ENCODE results near the gene SHPK. TPM values are rescaled to one million over a fixed set of nuclear protein-coding genes. Genes with fewer than 3 reads are reported as not detected.
"Not testable (repeated sequence)": the region's sequence is repeated elsewhere in the genome, so short reads cannot be mapped to it uniquely, and the experiment has no call there.

SHPK gene
- total RNA-seq, 1 donor from 2014 or later: 4.4 TPM

GRCh38 chr17:3571043-3571900 is 64.8 kb downstream of the SHPK start:
- ATAC-seq (no peak), DNase-seq (ENCODE audit: missing footprints) (no peak)
- intact Hi-C loops (cut with DNase I): no loop called here

GRCh38 chr17:3569534-3570137 is 66.4 kb downstream of the SHPK start:
- intact Hi-C loops (cut with DNase I): no loop called here
- DNase-seq (ENCODE audit: missing footprints): no peak
- no peak for ATAC-seq

GRCh38 chr17:3566551-3566950 is 69.5 kb downstream of the SHPK start:
- intact Hi-C loops (cut with DNase I): no loop called here
- DNase-seq (ENCODE audit: missing footprints) (no peak), ATAC-seq (no peak)

- ATAC-seq (no peak), DNase-seq (ENCODE audit: missing footprints) (no peak)
- intact Hi-C loops (cut with DNase I): no loop called here
Measured at GRCh38 chr17:3565143-3565542, 70.9 kb downstream of the SHPK start.

- DNase-seq (ENCODE audit: missing footprints); ATAC-seq; intact Hi-C loops (cut with DNase I): not testable (repeated sequence)
Measured at GRCh38 chr17:3564241-3564640, 71.8 kb downstream of the SHPK start.

- intact Hi-C loops (cut with DNase I): no loop called here
- DNase-seq (ENCODE audit: missing footprints): no peak
Measured at GRCh38 chr17:3559270-3559645, 76.8 kb downstream of the SHPK start.

GRCh38 chr17:3558603-3559269 is 77.3 kb downstream of the SHPK start:
- intact Hi-C loops (cut with DNase I): no loop called here
- ATAC-seq (no peak), DNase-seq (ENCODE audit: missing footprints) (no peak)

More at GRCh38 chr17:3559270-3559645, 76.8 kb downstream of the SHPK start:
- no peak for ATAC-seq

Other genes with a start within 250 kb of the SHPK start
- 0.22 TPM for gene OR3A2, start 249.9 kb downstream of the SHPK start, total RNA-seq
- not detected for gene OR1E1, start 237.8 kb downstream of the SHPK start, total RNA-seq
- not detected for gene OR3A3, start 224.9 kb downstream of the SHPK start, total RNA-seq
- gene OR1E2, start 202.4 kb downstream of the SHPK start, total RNA-seq: not detected
- gene SPATA22, start 164.4 kb downstream of the SHPK start, total RNA-seq: 0.84 TPM
- gene ASPA, start 160.3 kb downstream of the SHPK start, total RNA-seq: 3.8 TPM
- 0.84 TPM for gene TRPV3, start 78.4 kb downstream of the SHPK start, total RNA-seq
- gene TRPV1, start 26.8 kb downstream of the SHPK start, total RNA-seq: 4.1 TPM
- 6.6 TPM for gene CTNS, start 510 bp upstream of the SHPK start, total RNA-seq
- 157 TPM for gene TAX1BP3, start 32.3 kb upstream of the SHPK start, total RNA-seq
- 65.5 TPM for gene EMC6, start 32.6 kb upstream of the SHPK start, total RNA-seq
- gene P2RX5, start 59.9 kb upstream of the SHPK start, total RNA-seq: 19.4 TPM
- 0.22 TPM for gene HASPIN, start 87.7 kb upstream of the SHPK start, total RNA-seq
- 17.6 TPM for gene ITGAE, start 164.9 kb upstream of the SHPK start, total RNA-seq
- gene NCBP3, start 210.0 kb upstream of the SHPK start, total RNA-seq: 15.3 TPM